CD4-positive, CD25-positive, alpha-beta regulatory T cell (primary cell): ENCODE measurements around the gene ALKBH1. TPM values are rescaled to one million over a fixed set of nuclear protein-coding genes. Genes with fewer than 3 reads are reported as not detected.
A peak's percentile ranks its signal among the peaks of the same experiment; 100 is the strongest.
"Not testable (repeated sequence)": the region's sequence is repeated elsewhere in the genome, so short reads cannot be mapped to it uniquely, and the experiment has no call there.

ENCODE experiments used
- ATAC-seq, 2 donors: fragments of 150-1000 bp; cut with Tn5 transposase; one replicate each; pipeline ENCODE4 v1.10.0; 2021; ENCODE audit warnings: low read depth in 2 of 2, moderate number of reproducible peaks in 2 of 2, moderate library complexity in 1 of 2
- DNase-seq, 3 donors: peaks; one replicate each; pipeline versions ENCODE4 v3.0.0 to v3.0.0-alpha.2; 2012 to 2022; ENCODE audit warnings: mixed read lengths in 1 of 3
- H3K27ac ChIP-seq: one replicate; pipeline ENCODE4 v1.7.0; 2013; ENCODE audit warnings: mild to moderate bottlenecking, low read length; ENCODE audit not compliant: insufficient read depth, poor library complexity, severe bottlenecking
- H3K27me3 ChIP-seq: one replicate; pipeline ENCODE4 v1.7.0; 2013; ENCODE audit warnings: low read length; ENCODE audit not compliant: control insufficient read depth, insufficient read depth
- H3K36me3 ChIP-seq: one replicate; pipeline ENCODE4 v1.7.0; 2013; ENCODE audit warnings: mild to moderate bottlenecking, low read length, moderate library complexity; ENCODE audit not compliant: control insufficient read depth, insufficient read depth
- H3K4me1 ChIP-seq: 2 replicates; pipeline ENCODE4 v1.7.0; 2013; ENCODE audit warnings: mild to moderate bottlenecking, low read length; ENCODE audit not compliant: insufficient read depth, control insufficient read depth, poor library complexity, severe bottlenecking
- H3K4me3 ChIP-seq: one replicate; pipeline ENCODE4 v1.7.0; 2013; ENCODE audit warnings: low read depth, mild to moderate bottlenecking, low read length, moderate library complexity
- H3K9me3 ChIP-seq, 2 experiments: 1 replicate in 1 of 2; 2 replicates in 1 of 2; pipeline ENCODE4 v1.7.0; 2013; ENCODE audit warnings: low read length in 2 of 2, mild to moderate bottlenecking in 1 of 2, moderate library complexity in 1 of 2; ENCODE audit not compliant: control insufficient read depth in 2 of 2
- H3K27ac Mint-ChIP-seq, 3 donors: one replicate each; pipeline ENCODE4 v1.8.0; 2020 to 2022; ENCODE audit warnings: mild to moderate bottlenecking in 3 of 3, mixed read lengths in 3 of 3, moderate library complexity in 2 of 3
- H3K27me3 Mint-ChIP-seq: one replicate; pipeline ENCODE4 v1.8.0; 2022; ENCODE audit warnings: mild to moderate bottlenecking, mixed read lengths
- H3K36me3 Mint-ChIP-seq: one replicate; pipeline ENCODE4 v1.8.0; 2020; ENCODE audit warnings: mixed read lengths
- H3K4me1 Mint-ChIP-seq, 4 donors: one replicate each; pipeline ENCODE4 v1.8.0; 2020 to 2022; ENCODE audit warnings: mixed read lengths in 4 of 4, mild to moderate bottlenecking in 1 of 4
- H3K4me3 Mint-ChIP-seq, 4 donors: one replicate each; pipeline ENCODE4 v1.8.0; 2020 to 2022; ENCODE audit warnings: mild to moderate bottlenecking in 4 of 4, mixed read lengths in 4 of 4, moderate library complexity in 3 of 4
- H3K9me3 Mint-ChIP-seq, 7 donors: one replicate each; pipeline ENCODE4 v1.8.0; 2020 to 2022; ENCODE audit warnings: mixed read lengths in 7 of 7, mild to moderate bottlenecking in 3 of 7, moderate library complexity in 2 of 7
- polyA plus RNA-seq, 4 donors: library from polyadenylated mRNA; unstranded; fragments of 300-500 nt; fragmentation: Illumina TruSeq; gene quantifications; one replicate each; pipeline ENCODE4 v1.2.3, GENCODE V29; 2021
- total RNA-seq: library from RNA; stranded (reverse); gene quantifications from one replicate; pipeline ENCODE4 v1.2.3, GENCODE V29; 2022

ALKBH1 gene
- total and polyA plus RNA-seq, 5 donors from 2014 or later: 7.2 to 10.1 (median 9.2) TPM

- H3K4me3 ChIP-seq: peak overlapping the region; percentile 64
- Mint-ChIP-seq H3K4me1 (peaks cover 0 to 16% (median 11%) of the 10 kb centered on the region in 4 donors), H3K36me3 (no peaks in the 10 kb centered on the region), H3K9me3 (peaks cover 0 to 1% (median 0%) of the 10 kb centered on the region in 7 donors), H3K27me3 (peaks cover 4% of the 10 kb centered on the region), H3K27ac (peak overlapping the region; percentile 89 to 95 (median 91)), H3K4me3 (peak overlapping the region; percentile 81 to 92 (median 88))
- H3K27me3 ChIP-seq: peaks cover 3% of the 10 kb centered on the region
- peaks cover 10% of the 10 kb centered on the region for H3K4me1 ChIP-seq
- no peak for ATAC-seq
- no peak overlapping the region for H3K27ac ChIP-seq
- no peaks in the 10 kb centered on the region for H3K36me3 ChIP-seq
- H3K9me3 ChIP-seq: no peaks in the 10 kb centered on the region
- DNase-seq: no peak
These were observed 66.9 kb downstream of the ALKBH1 start for GRCh38 chr14:77640756-77641533.

GRCh38 chr14:77638771-77639171 is 69.1 kb downstream of the ALKBH1 start:
- peaks cover 0 to 4% (median 0%) of the 10 kb centered on the region in 7 donors for H3K9me3 Mint-ChIP-seq
- no peak overlapping the region for H3K27ac Mint-ChIP-seq
- H3K4me1 ChIP-seq: peaks cover 10% of the 10 kb centered on the region
- DNase-seq: no peak
- H3K4me3 ChIP-seq: no peak overlapping the region
- no peaks in the 10 kb centered on the region for H3K9me3 ChIP-seq
- H3K27me3 ChIP-seq: peaks cover 3% of the 10 kb centered on the region
- no peaks in the 10 kb centered on the region for H3K36me3 Mint-ChIP-seq
- no peaks in the 10 kb centered on the region for H3K36me3 ChIP-seq
- H3K27ac ChIP-seq: no peak overlapping the region
- peak overlapping the region in 1 of 4 donors; percentile 31 for H3K4me3 Mint-ChIP-seq
- H3K4me1 Mint-ChIP-seq: peaks cover 0 to 16% (median 11%) of the 10 kb centered on the region in 4 donors
- ATAC-seq: no peak
- peaks cover 4% of the 10 kb centered on the region for H3K27me3 Mint-ChIP-seq

GRCh38 chr14:77635869-77636268 is 72.0 kb downstream of the ALKBH1 start:
- H3K27ac ChIP-seq, DNase-seq, H3K36me3 Mint-ChIP-seq, H3K4me1 ChIP-seq, ATAC-seq, H3K27me3 ChIP-seq, H3K4me1 Mint-ChIP-seq, H3K9me3 ChIP-seq, H3K27ac Mint-ChIP-seq, H3K36me3 ChIP-seq, H3K9me3 Mint-ChIP-seq, H3K4me3 ChIP-seq: not testable (repeated sequence)
- H3K4me3 Mint-ChIP-seq: peak overlapping the region in 1 of 4 donors; percentile 63
- H3K27me3 Mint-ChIP-seq: peaks cover 17% of the 10 kb centered on the region

- H3K4me1 ChIP-seq, H3K4me1 Mint-ChIP-seq, H3K4me3 ChIP-seq, H3K27me3 ChIP-seq, ATAC-seq, H3K9me3 ChIP-seq, H3K36me3 Mint-ChIP-seq, DNase-seq, H3K27ac Mint-ChIP-seq, H3K27ac ChIP-seq, H3K4me3 Mint-ChIP-seq, H3K9me3 Mint-ChIP-seq, H3K36me3 ChIP-seq: not testable (repeated sequence)
- peaks cover 19% of the 10 kb centered on the region for H3K27me3 Mint-ChIP-seq
These were observed 72.4 kb downstream of the ALKBH1 start for GRCh38 chr14:77635466-77635865.

- H3K4me1 ChIP-seq: no peaks in the 10 kb centered on the region
- H3K27me3 ChIP-seq: peaks cover 4% of the 10 kb centered on the region
- no peak overlapping the region for H3K4me3 Mint-ChIP-seq
- H3K36me3 Mint-ChIP-seq: no peaks in the 10 kb centered on the region
- H3K4me3 ChIP-seq: no peak overlapping the region
- H3K4me1 Mint-ChIP-seq: peaks cover 0 to 4% (median under 1%) of the 10 kb centered on the region in 4 donors
- no peak overlapping the region for H3K27ac Mint-ChIP-seq
- DNase-seq (no peak), ATAC-seq (no peak)
- H3K9me3 Mint-ChIP-seq: peaks cover 0 to 10% (median 0%) of the 10 kb centered on the region in 7 donors
- H3K27ac ChIP-seq: no peak overlapping the region
- peaks cover 4% of the 10 kb centered on the region in 2 experiments for H3K9me3 ChIP-seq
- no peaks in the 10 kb centered on the region for H3K36me3 ChIP-seq
- H3K27me3 Mint-ChIP-seq: peaks cover 45% of the 10 kb centered on the region
These were observed 77.7 kb downstream of the ALKBH1 start for GRCh38 chr14:77630111-77630510.

GRCh38 chr14:77625360-77625759 is 82.5 kb downstream of the ALKBH1 start:
- Mint-ChIP-seq H3K4me1 (peaks cover 0 to 4% (median 2%) of the 10 kb centered on the region in 4 donors), H3K4me3 (no peak overlapping the region), H3K9me3 (peaks cover 0 to 8% (median 1%) of the 10 kb centered on the region in 7 donors), H3K27me3 (peaks cover 26% of the 10 kb centered on the region), H3K36me3 (no peaks in the 10 kb centered on the region), H3K27ac (no peak overlapping the region)
- no peak overlapping the region for H3K4me3 ChIP-seq
- peaks cover 4% of the 10 kb centered on the region in 2 experiments for H3K9me3 ChIP-seq
- no peaks in the 10 kb centered on the region for H3K4me1 ChIP-seq
- no peak overlapping the region for H3K27ac ChIP-seq
- H3K27me3 ChIP-seq: peaks cover 4% of the 10 kb centered on the region
- DNase-seq: no peak
- H3K36me3 ChIP-seq: no peaks in the 10 kb centered on the region
- no peak for ATAC-seq

- ATAC-seq (no peak), DNase-seq (no peak)
- H3K36me3 Mint-ChIP-seq: no peaks in the 10 kb centered on the region
- Histone ChIP-seq H3K4me3 (no peak overlapping the region), H3K27ac (no peak overlapping the region), H3K27me3 (no peaks in the 10 kb centered on the region), H3K4me1 (no peaks in the 10 kb centered on the region), H3K36me3 (no peaks in the 10 kb centered on the region), H3K9me3 (no peaks in the 10 kb centered on the region)
- no peak overlapping the region for H3K4me3 Mint-ChIP-seq
- H3K27me3 Mint-ChIP-seq: peaks cover 10% of the 10 kb centered on the region
- H3K27ac Mint-ChIP-seq: no peak overlapping the region
- H3K4me1 Mint-ChIP-seq: peaks cover 0 to 4% (median 3%) of the 10 kb centered on the region in 4 donors
- H3K9me3 Mint-ChIP-seq: peaks cover 0 to 3% (median 0%) of the 10 kb centered on the region in 7 donors
These were observed 84.6 kb downstream of the ALKBH1 start for GRCh38 chr14:77623201-77623600.
